SW480 (cell line): ENCODE results near the gene TRAF3IP1.
"Not testable (repeated sequence)": the region's sequence is repeated elsewhere in the genome, so short reads cannot be mapped to it uniquely, and the experiment has no call there.

Experiments used
- DNase-seq: peaks from one replicate; pipeline ENCODE4 v3.0.0-alpha.2; 2016; ENCODE audit warnings: low spot score

Gene TRAF3IP1

GRCh38 chr2:238427435-238428162 lies 107.3 kb downstream of the TRAF3IP1 start:
- DNase-seq: no peak

- no peak for DNase-seq
Observed at GRCh38 chr2:238428866-238429265, 108.5 kb downstream of the TRAF3IP1 start.

- no peak for DNase-seq
Observed at GRCh38 chr2:238430781-238431180, 110.5 kb downstream of the TRAF3IP1 start.

- DNase-seq: no peak
Observed at GRCh38 chr2:238431456-238431855, 111.1 kb downstream of the TRAF3IP1 start.

GRCh38 chr2:238433300-238433915 lies 113.1 kb downstream of the TRAF3IP1 start:
- no peak for DNase-seq

- DNase-seq: no peak
Observed at GRCh38 chr2:238433941-238434845, 113.9 kb downstream of the TRAF3IP1 start.

GRCh38 chr2:238434846-238435751 lies 114.8 kb downstream of the TRAF3IP1 start:
- no peak for DNase-seq

GRCh38 chr2:238435752-238436096 lies 115.4 kb downstream of the TRAF3IP1 start:
- no peak for DNase-seq

- peak; percentile 91 for DNase-seq
Observed at GRCh38 chr2:238438856-238439849, 118.8 kb downstream of the TRAF3IP1 start.

- DNase-seq: no peak
Observed at GRCh38 chr2:238439917-238440316, 119.6 kb downstream of the TRAF3IP1 start.

GRCh38 chr2:238440331-238440730 lies 120.0 kb downstream of the TRAF3IP1 start:
- no peak for DNase-seq

GRCh38 chr2:238440767-238441166 lies 120.4 kb downstream of the TRAF3IP1 start:
- no peak for DNase-seq

GRCh38 chr2:238441262-238442114 lies 121.2 kb downstream of the TRAF3IP1 start:
- no peak for DNase-seq

- DNase-seq: not testable (repeated sequence)
Observed at GRCh38 chr2:238442257-238442656, 121.9 kb downstream of the TRAF3IP1 start.

- DNase-seq: no peak
Observed at GRCh38 chr2:238444242-238444641, 123.9 kb downstream of the TRAF3IP1 start.

- no peak for DNase-seq
Observed at GRCh38 chr2:238445409-238446190, 125.3 kb downstream of the TRAF3IP1 start.

- DNase-seq: no peak
Observed at GRCh38 chr2:238446371-238446770, 126.1 kb downstream of the TRAF3IP1 start.

GRCh38 chr2:238448031-238448955 lies 128.0 kb downstream of the TRAF3IP1 start:
- DNase-seq: no peak
